Activated naive CD4-positive, alpha-beta T cell treated with anti-CD3 and anti-CD28 coated beads, Interleukin-2, amount 50 U/mL, for 16 hours (primary cell): ENCODE measurements around the gene ENDOV.
A peak's percentile ranks its signal among the peaks of the same experiment; 100 is the strongest.

Experiments
- DNase-seq: peaks from one replicate; pipeline ENCODE4 v3.0.0-alpha.2; 2020

The ENDOV gene

GRCh38 chr17:80432961-80433550, 18.1 kb downstream of the ENDOV start:
- DNase-seq, result no peak

- no peak for DNase-seq
Observed at GRCh38 chr17:80433916-80434666, 19.1 kb downstream of the ENDOV start.

- DNase-seq, result no peak
Observed at GRCh38 chr17:80437532-80437931, 22.6 kb downstream of the ENDOV start.

- DNase-seq, result no peak
Observed at GRCh38 chr17:80438806-80439205, 23.8 kb downstream of the ENDOV start.

GRCh38 chr17:80439499-80439898, 24.5 kb downstream of the ENDOV start:
- no peak for DNase-seq

- DNase-seq, result peak; percentile 53
Observed at GRCh38 chr17:80441133-80441578, 26.2 kb downstream of the ENDOV start.

GRCh38 chr17:80441598-80442322, 26.8 kb downstream of the ENDOV start:
- no peak for DNase-seq

- DNase-seq, result no peak
Observed at GRCh38 chr17:80442323-80442659, 27.3 kb downstream of the ENDOV start.

GRCh38 chr17:80442764-80443163, 27.8 kb downstream of the ENDOV start:
- no peak for DNase-seq

GRCh38 chr17:80443498-80443897, 28.5 kb downstream of the ENDOV start:
- no peak for DNase-seq

- DNase-seq, result no peak
Observed at GRCh38 chr17:80443916-80444643, 29.1 kb downstream of the ENDOV start.

GRCh38 chr17:80444644-80444979, 29.6 kb downstream of the ENDOV start:
- DNase-seq, result no peak

GRCh38 chr17:80445007-80445725, 30.2 kb downstream of the ENDOV start:
- DNase-seq, result no peak

- DNase-seq, result no peak
Observed at GRCh38 chr17:80445726-80446110, 30.8 kb downstream of the ENDOV start.

GRCh38 chr17:80446645-80447405, 31.9 kb downstream of the ENDOV start:
- DNase-seq, result no peak

- DNase-seq, result no peak
Observed at GRCh38 chr17:80447790-80448189, 32.8 kb downstream of the ENDOV start.

GRCh38 chr17:80449194-80449929, 34.4 kb downstream of the ENDOV start:
- DNase-seq, result no peak

- no peak for DNase-seq
Observed at GRCh38 chr17:80449930-80450576, 35.1 kb downstream of the ENDOV start.

GRCh38 chr17:80451104-80451775, 36.3 kb downstream of the ENDOV start:
- DNase-seq, result no peak
